Right atrium auricular region (tissue), 2 donors: ENCODE measurements around the gene ELMO1. TPM values are rescaled to one million over a fixed set of nuclear protein-coding genes. Genes with fewer than 3 reads are reported as not detected.

Experiments
- DNase-seq: peaks from one replicate; pipeline ENCODE4 v3.0.0-alpha.2; 2019; ENCODE audit warnings: low spot score
- H3K27ac ChIP-seq, 2 donors: fragments of 200-600 bp; sonication (generic); 1 replicate in 1 of 2; 2 replicates in 1 of 2; pipeline ENCODE4 v1.5.1; 2016 to 2019
- H3K27me3 ChIP-seq, 2 donors: fragments of 200-600 bp; sonication (generic); one replicate each; pipeline versions ENCODE4 v1.5.1 to v1.6.0; 2017 to 2019
- H3K36me3 ChIP-seq: fragments of 200-600 bp; sonication (generic); one replicate; pipeline ENCODE4 v1.5.1; 2016
- H3K4me1 ChIP-seq, 2 donors: fragments of 200-600 bp; sonication (generic); one replicate each; pipeline versions ENCODE4 v1.5.1 to v1.6.0; 2017 to 2019
- H3K4me3 ChIP-seq, 2 donors: fragments of 200-600 bp; sonication (generic); 1 replicate in 1 of 2; 2 replicates in 1 of 2; pipeline ENCODE4 v1.5.1; 2017 to 2019; ENCODE audit warnings: mild to moderate bottlenecking in 1 of 2, moderate library complexity in 1 of 2
- H3K9me3 ChIP-seq, 2 donors: fragments of 200-600 bp; sonication (generic); one replicate each; pipeline ENCODE4 v1.5.1; 2019
- CTCF ChIP-seq, 2 donors: fragments of 200-600 bp; sonication (generic); IDR thresholded peaks; one replicate each; pipeline ENCODE4 v1.5.1; 2019; ENCODE audit warnings: antibody characterized with exemption in 2 of 2
- total RNA-seq, 2 donors: library from RNA; depleted of rRNA; stranded (reverse); fragments of >200 nt; gene quantifications; one replicate each; pipeline ENCODE4 v1.1.0, GENCODE V29; 2016

The ELMO1 gene
- total RNA-seq, 2 donors from 2014 or later = 24.4 to 45.1 TPM

DNA sequence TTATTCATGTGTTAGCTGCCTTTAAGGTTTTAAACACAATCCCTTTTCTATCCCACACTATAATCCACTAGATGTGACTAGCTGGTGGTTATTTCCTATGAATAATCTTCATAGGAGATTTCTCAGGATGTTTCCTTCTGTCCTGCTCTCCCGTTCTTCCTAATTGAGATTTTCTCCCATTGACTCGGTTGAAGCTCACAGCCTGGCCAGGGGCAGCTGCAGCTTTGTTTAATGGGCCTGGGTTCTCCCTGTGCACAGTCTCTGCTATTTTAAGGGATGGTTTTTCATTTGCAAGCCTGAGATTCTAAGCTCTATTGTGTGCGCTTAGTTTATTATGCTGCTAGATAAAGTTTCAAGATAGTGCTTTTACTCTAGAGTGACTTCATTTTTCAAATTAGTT is 441.0 kb downstream of the ELMO1 start:
- H3K27ac ChIP-seq = no peak overlapping the region
- no peaks in the 10 kb centered on the region for H3K9me3 ChIP-seq
- no peaks in the 10 kb centered on the region for H3K27me3 ChIP-seq
- H3K4me3 ChIP-seq = no peak overlapping the region
- no peak for DNase-seq
- no peak for TF ChIP-seq CTCF (IDR thresholded peaks at IDR 0.05)
- H3K4me1 ChIP-seq = no peaks in the 10 kb centered on the region
- H3K36me3 ChIP-seq = no peaks in the 10 kb centered on the region

GRCh38 chr7:37007268-37007667 is 441.4 kb downstream of the ELMO1 start:
- Histone ChIP-seq H3K4me1 (no peaks in the 10 kb centered on the region), H3K9me3 (no peaks in the 10 kb centered on the region), H3K27me3 (no peaks in the 10 kb centered on the region), H3K36me3 (no peaks in the 10 kb centered on the region), H3K4me3 (no peak overlapping the region), H3K27ac (no peak overlapping the region)
- no peak for DNase-seq
- TF ChIP-seq CTCF (IDR thresholded peaks at IDR 0.05) = no peak

DNA sequence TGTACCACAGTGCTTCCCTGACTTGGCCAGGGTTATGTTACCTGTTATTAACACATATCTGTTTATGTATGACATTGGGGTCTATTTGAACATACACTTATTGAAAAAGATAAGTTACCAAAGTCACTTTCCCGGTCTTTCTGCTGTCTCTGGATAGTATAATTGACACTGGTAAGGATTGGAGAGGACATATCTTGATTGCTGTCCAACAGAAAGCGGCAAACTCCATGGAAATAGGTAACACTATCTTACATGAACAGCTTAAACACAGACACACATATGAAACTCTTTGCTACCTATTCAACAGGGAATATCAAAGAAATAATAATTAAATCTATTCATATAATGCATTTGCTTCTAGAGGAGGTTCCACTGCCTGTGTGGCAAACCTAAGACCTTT is 441.9 kb downstream of the ELMO1 start:
- Histone ChIP-seq H3K27me3 (no peaks in the 10 kb centered on the region), H3K4me1 (no peaks in the 10 kb centered on the region), H3K27ac (no peak overlapping the region), H3K36me3 (no peaks in the 10 kb centered on the region), H3K4me3 (no peak overlapping the region), H3K9me3 (no peaks in the 10 kb centered on the region)
- DNase-seq = no peak
- no peak for TF ChIP-seq CTCF (IDR thresholded peaks at IDR 0.05)

DNA sequence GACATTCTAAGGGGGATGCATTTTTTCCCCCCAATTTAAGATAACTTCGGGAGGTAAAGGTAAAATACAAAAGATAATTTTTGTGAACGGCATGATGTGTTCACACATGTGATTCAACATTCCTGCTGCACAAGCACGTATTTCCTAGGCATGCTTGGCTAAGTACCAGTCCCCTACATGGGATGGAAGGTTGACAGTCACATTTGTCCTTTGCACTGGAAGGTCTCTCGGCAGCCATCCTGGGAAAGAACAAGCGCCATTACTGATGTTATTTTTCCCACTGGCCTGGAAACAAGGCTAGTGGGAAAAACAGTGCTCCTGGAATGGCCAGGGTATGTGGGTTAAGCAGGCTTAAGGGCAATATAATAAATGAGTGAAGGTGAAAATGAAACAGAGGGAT is 448.2 kb downstream of the ELMO1 start:
- no peaks in the 10 kb centered on the region for H3K4me1 ChIP-seq
- no peak overlapping the region for H3K27ac ChIP-seq
- DNase-seq = no peak
- no peak overlapping the region for H3K4me3 ChIP-seq
- TF ChIP-seq CTCF (IDR thresholded peaks at IDR 0.05) = no peak
- no peaks in the 10 kb centered on the region for H3K27me3 ChIP-seq
- H3K9me3 ChIP-seq = no peaks in the 10 kb centered on the region
- no peaks in the 10 kb centered on the region for H3K36me3 ChIP-seq

GRCh38 chr7:36999626-37000485 is 448.8 kb downstream of the ELMO1 start:
- no peaks in the 10 kb centered on the region for H3K27me3 ChIP-seq
- no peak overlapping the region for H3K4me3 ChIP-seq
- H3K27ac ChIP-seq = no peak overlapping the region
- H3K9me3 ChIP-seq = no peaks in the 10 kb centered on the region
- TF ChIP-seq CTCF (IDR thresholded peaks at IDR 0.05) = no peak
- H3K4me1 ChIP-seq = no peaks in the 10 kb centered on the region
- DNase-seq = no peak
- H3K36me3 ChIP-seq = no peaks in the 10 kb centered on the region

- Histone ChIP-seq H3K9me3 (no peaks in the 10 kb centered on the region), H3K4me1 (no peaks in the 10 kb centered on the region), H3K27ac (no peak overlapping the region), H3K27me3 (no peaks in the 10 kb centered on the region), H3K4me3 (no peak overlapping the region), H3K36me3 (no peaks in the 10 kb centered on the region)
- DNase-seq = no peak
- TF ChIP-seq CTCF (IDR thresholded peaks at IDR 0.05) = no peak
Observed at GRCh38 chr7:36995776-36996175, 452.9 kb downstream of the ELMO1 start.
